OCI-LY7 (cell line): Measurements from ENCODE around the gene DCDC2C.

Experiments
- CTCF ChIP-seq: fragments of 200-600 bp; sonication (generic); conservative IDR thresholded peaks from 2 replicates; pipeline ENCODE4 v1.5.1; 2014; ENCODE audit warnings: mild to moderate bottlenecking, antibody characterized with exemption, low read length, moderate library complexity, mixed read lengths
- EZH2phosphoT487 ChIP-seq: fragments of 200-600 bp; sonication (generic); IDR thresholded peaks from 2 replicates; pipeline ENCODE4 v1.6.1; 2018; ENCODE audit warnings: low read depth, borderline replicate concordance, mild to moderate bottlenecking, mixed run types, antibody characterized with exemption, low read length, moderate library complexity, mixed read lengths

- TF ChIP-seq CTCF (no peak), EZH2phosphoT487 (no peak)
These were observed 136.1 kb downstream of the DCDC2C start for GRCh38 chr2:3839476-3839875.
